Left lung (tissue), 10 donors: ENCODE measurements around the gene MCF2L2. TPM values are rescaled to one million over a fixed set of nuclear protein-coding genes. Genes with fewer than 3 reads are reported as not detected.

ENCODE experiments used
- ATAC-seq: fragments of 200-7000 bp; cut with Tn5 transposase; one replicate; pipeline ENCODE4 v1.9.1; 2020; ENCODE audit warnings: moderate library complexity
- DNase-seq, 4 donors: peaks; one replicate each; pipeline ENCODE4 v3.0.0-alpha.2; 2013 to 2020
- H3K27ac ChIP-seq, 2 donors: fragments of 200-600 bp; sonication (generic) in 1 of 2; one replicate each; pipeline versions ENCODE4 v1.5.0 to v1.8.0; 2020 to 2021
- H3K27me3 ChIP-seq, 2 donors: fragments of 200-600 bp; sonication (generic) in 1 of 2; one replicate each; pipeline versions ENCODE4 v1.5.0 to v1.8.0; 2020 to 2021
- H3K36me3 ChIP-seq, 2 donors: fragments of 200-600 bp; sonication (generic) in 1 of 2; one replicate each; pipeline versions ENCODE4 v1.5.0 to v1.8.0; 2020 to 2021
- H3K4me1 ChIP-seq, 2 donors: fragments of 200-600 bp; one replicate each; pipeline ENCODE4 v1.8.0; 2021
- H3K4me3 ChIP-seq, 2 donors: fragments of 200-600 bp; sonication (generic) in 1 of 2; one replicate each; pipeline versions ENCODE4 v1.5.0 to v1.8.0; 2020 to 2021; ENCODE audit warnings: mild to moderate bottlenecking in 1 of 2
- H3K9me3 ChIP-seq, 2 donors: fragments of 200-600 bp; sonication (generic) in 1 of 2; one replicate each; pipeline versions ENCODE4 v1.5.0 to v1.8.0; 2020 to 2021
- intact Hi-C, 2 donors: fragments of 100-400 bp; cut with DNase I; formaldehyde crosslinking; loops; one replicate each; pipeline versions ENCODE4 v1.11.2 to v1.14.2; 2022
- polyA plus RNA-seq, 6 donors: library from polyadenylated mRNA; unstranded; fragments of 120-200 nt; gene quantifications; one replicate each; pipeline ENCODE4 v1.2.1, GENCODE V29; 2013; ENCODE audit not compliant: insufficient read length in 6 of 6
- total RNA-seq, 2 donors: library from RNA; stranded (reverse); fragmentation: NEBNext Ultra II Directional; extraction: Animal tissue kit (Norgen Biotek cat#: 25700); gene quantifications; one replicate each; pipeline ENCODE4 v1.2.1, GENCODE V29; 2021
- TF ChIP-seq, protein P1 (sequence below), 2 donors: fragments of 200-600 bp; sonication (generic) in 1 of 2; IDR thresholded peaks; one replicate each; pipeline versions ENCODE4 v1.5.0 to v1.8.0; 2021; ENCODE audit warnings: antibody characterized with exemption in 2 of 2
- donor health status: DM: no; HTN: yes; CAD: no.
- donor health status: DM: no; HTN: no; CAD: no.

The MCF2L2 gene
- total and polyA plus RNA-seq, 8 donors, result 0.41 to 3.5 (median 2.2) TPM

DNA sequence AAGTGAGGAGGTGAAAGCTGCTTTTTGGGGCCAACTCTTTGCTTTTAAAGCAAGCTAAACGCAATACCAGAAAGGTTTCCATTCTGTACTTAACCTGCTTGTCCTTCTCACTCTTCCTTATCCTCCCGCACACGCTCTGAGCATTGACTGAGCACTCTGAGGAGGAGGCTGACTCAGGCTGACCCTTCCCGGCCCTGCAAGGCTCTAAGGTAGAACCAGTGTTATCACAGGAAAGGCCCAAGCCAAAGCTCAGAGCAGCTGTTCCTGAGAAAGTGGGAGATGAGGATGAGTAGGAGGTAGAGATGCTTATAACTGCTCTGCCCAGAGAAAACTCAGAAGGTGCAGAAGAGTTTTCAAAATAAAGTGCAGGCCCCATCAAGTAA lies 173.1 kb downstream of the MCF2L2 start:
- TF ChIP-seq, protein P1, sequence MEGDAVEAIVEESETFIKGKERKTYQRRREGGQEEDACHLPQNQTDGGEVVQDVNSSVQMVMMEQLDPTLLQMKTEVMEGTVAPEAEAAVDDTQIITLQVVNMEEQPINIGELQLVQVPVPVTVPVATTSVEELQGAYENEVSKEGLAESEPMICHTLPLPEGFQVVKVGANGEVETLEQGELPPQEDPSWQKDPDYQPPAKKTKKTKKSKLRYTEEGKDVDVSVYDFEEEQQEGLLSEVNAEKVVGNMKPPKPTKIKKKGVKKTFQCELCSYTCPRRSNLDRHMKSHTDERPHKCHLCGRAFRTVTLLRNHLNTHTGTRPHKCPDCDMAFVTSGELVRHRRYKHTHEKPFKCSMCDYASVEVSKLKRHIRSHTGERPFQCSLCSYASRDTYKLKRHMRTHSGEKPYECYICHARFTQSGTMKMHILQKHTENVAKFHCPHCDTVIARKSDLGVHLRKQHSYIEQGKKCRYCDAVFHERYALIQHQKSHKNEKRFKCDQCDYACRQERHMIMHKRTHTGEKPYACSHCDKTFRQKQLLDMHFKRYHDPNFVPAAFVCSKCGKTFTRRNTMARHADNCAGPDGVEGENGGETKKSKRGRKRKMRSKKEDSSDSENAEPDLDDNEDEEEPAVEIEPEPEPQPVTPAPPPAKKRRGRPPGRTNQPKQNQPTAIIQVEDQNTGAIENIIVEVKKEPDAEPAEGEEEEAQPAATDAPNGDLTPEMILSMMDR (IDR thresholded peaks at IDR 0.05), result no peak
- Histone ChIP-seq H3K4me1 (peaks cover 8 to 61% of the 10 kb centered on the region in 2 donors), H3K27me3 (no peaks in the 10 kb centered on the region), H3K36me3 (no peaks in the 10 kb centered on the region), H3K4me3 (peak overlapping the region in 1 of 2 donors; percentile 80), H3K9me3 (no peaks in the 10 kb centered on the region), H3K27ac (peak overlapping the region; percentile 94 to 96)
- no peak for DNase-seq
- peak; percentile 17 for ATAC-seq
- intact Hi-C loops, result no loop called here

GRCh38 chr3:183254487-183255347 lies 173.7 kb downstream of the MCF2L2 start:
- intact Hi-C loops, result no loop called here
- ATAC-seq (peak; percentile 36), DNase-seq (no peak)
- H3K9me3 ChIP-seq, result no peaks in the 10 kb centered on the region
- TF ChIP-seq, protein P1 (IDR thresholded peaks at IDR 0.05), result no peak
- no peaks in the 10 kb centered on the region for H3K27me3 ChIP-seq
- H3K36me3 ChIP-seq, result no peaks in the 10 kb centered on the region
- H3K4me3 ChIP-seq, result peak overlapping the region; percentile 80 to 90
- H3K27ac ChIP-seq, result peak overlapping the region; percentile 94 to 96
- peaks cover 8 to 54% of the 10 kb centered on the region in 2 donors for H3K4me1 ChIP-seq

GRCh38 chr3:183253528-183254486 lies 174.6 kb downstream of the MCF2L2 start:
- intact Hi-C loops, result no loop called here
- peak; percentile 73 for ATAC-seq
- Histone ChIP-seq H3K9me3 (no peaks in the 10 kb centered on the region), H3K4me1 (peaks cover 4 to 45% of the 10 kb centered on the region in 2 donors), H3K27me3 (no peaks in the 10 kb centered on the region), H3K4me3 (peak overlapping the region; percentile 80 to 90), H3K27ac (peak overlapping the region; percentile 94 to 96), H3K36me3 (no peaks in the 10 kb centered on the region)
- TF ChIP-seq, protein P1 (IDR thresholded peaks at IDR 0.05), result peak in 1 of 2 donors; percentile 6
- DNase-seq, result peak; percentile 73 to 95 (median 78)

GRCh38 chr3:183252973-183253527 lies 175.4 kb downstream of the MCF2L2 start, which contains the start of gene B3GNT5:
Gene B3GNT5, plus strand, starts transcription at chr3:183253253. Its CDS starts 16,546 bp downstream, at chr3:183269799.
- intact Hi-C loops, result no loop called here
- peak in 3 of 4 donors; percentile 60 to 91 (median 84) for DNase-seq
- H3K9me3 ChIP-seq, result no peaks in the 10 kb centered on the region
- peak; percentile 80 for ATAC-seq
- peak within 1 kb of the TSS; percentile 80 to 90 for H3K4me3 ChIP-seq
- H3K4me1 ChIP-seq, result peaks cover 4 to 38% of the 10 kb centered on the region in 2 donors
- H3K27ac ChIP-seq, result peak within 1 kb of the TSS; percentile 94 to 96
- TF ChIP-seq, protein P1 (IDR thresholded peaks at IDR 0.05), result no peak
- no peaks in the 10 kb centered on the region for H3K27me3 ChIP-seq
- no peaks in the 10 kb centered on the region for H3K36me3 ChIP-seq
